H1 (cell line): ENCODE measurements around the gene EML5. TPM values are rescaled to one million over a fixed set of nuclear protein-coding genes. Genes with fewer than 3 reads are reported as not detected.

Experiments
- CTCF ChIA-PET: fragments of 300-600 bp; sonication (Branson Sonifier 250); formaldehyde crosslinking; loops from one replicate; lab custom pipeline; 2021; ENCODE audit not compliant: partially characterized antibody; lab: Charles Lee
- POLR2A ChIA-PET: fragments of 300-600 bp; sonication (Branson Sonifier 250); formaldehyde crosslinking; loops from one replicate; lab custom pipeline; 2021; ENCODE audit warnings: inconsistent platforms; ENCODE audit not compliant: partially characterized antibody; lab: Charles Lee
- DNase-seq, 2 experiments: peaks; one replicate each; pipeline versions ENCODE4 v3.0.0 to v3.0.0-alpha.2; 2010 to 2022; ENCODE audit warnings: low spot score in 2 of 2, low read depth in 1 of 2, mixed read lengths in 1 of 2
- FAIRE-seq: peaks from 2 replicates; lab custom pipeline; 2011; peaks lifted over from hg19 to GRCh38; lab: Jason Lieb, UNC
- H2AFZ ChIP-seq: 2 replicates; pipeline ENCODE4 v1.8.1; 2012; ENCODE audit warnings: low read length, inconsistent platforms
- H2AK5ac ChIP-seq: 2 replicates; pipeline ENCODE4 v1.6.1; 2013; ENCODE audit warnings: low read depth, low read length
- H2BK120ac ChIP-seq: replicated peaks from 2 replicates; pipeline ENCODE3; 2013; ENCODE audit warnings: low read depth, low read length, inconsistent platforms
- H2BK12ac ChIP-seq: 2 replicates; pipeline ENCODE4 v1.6.1; 2013; ENCODE audit warnings: low read depth, low read length
- H2BK15ac ChIP-seq: 2 replicates; pipeline ENCODE4 v1.6.1; 2013; ENCODE audit warnings: low read length
- H2BK20ac ChIP-seq: 2 replicates; pipeline ENCODE4 v1.6.1; 2013; ENCODE audit warnings: low read length
- H2BK5ac ChIP-seq: 2 replicates; pipeline ENCODE4 v1.6.1; 2013; ENCODE audit warnings: low read depth, low read length
- H3K14ac ChIP-seq: 2 replicates; pipeline ENCODE4 v1.6.1; 2013; ENCODE audit warnings: inconsistent platforms; ENCODE audit not compliant: insufficient read length
- H3K18ac ChIP-seq: 2 replicates; pipeline ENCODE4 v1.6.1; 2013; ENCODE audit warnings: low read length; ENCODE audit errors: extremely low read depth
- H3K23ac ChIP-seq: 2 replicates; pipeline ENCODE4 v1.6.1; 2013; ENCODE audit warnings: inconsistent platforms; ENCODE audit not compliant: insufficient read length
- H3K23me2 ChIP-seq: 2 replicates; pipeline ENCODE4 v1.6.1; 2013; ENCODE audit warnings: low read depth, low read length
- H3K27ac ChIP-seq: 2 replicates; pipeline ENCODE4 v1.6.1; 2011; ENCODE audit warnings: low read depth, low read length, inconsistent platforms
- H3K27me3 ChIP-seq, 4 experiments: replicated peaks in 1 of 4; 1 replicate in 1 of 4; 2 replicates in 3 of 4; pipeline versions ENCODE4 v1.6.1 to v1.8.1; 2011 to 2013; ENCODE audit warnings: low read length in 3 of 4, mild to moderate bottlenecking in 3 of 4, inconsistent platforms in 2 of 4, mixed read lengths in 2 of 4, moderate library complexity in 1 of 4; ENCODE audit not compliant: control insufficient read depth in 3 of 4, insufficient read depth in 3 of 4; ENCODE audit errors: extremely low read depth in 1 of 4
- H3K36me3 ChIP-seq, 4 experiments: 2 replicates each; pipeline versions ENCODE4 v1.6.1 to v1.8.1; 2011 to 2013; ENCODE audit warnings: mild to moderate bottlenecking in 4 of 4, low read length in 3 of 4, moderate library complexity in 2 of 4, control low read depth in 1 of 4, inconsistent platforms in 1 of 4; ENCODE audit not compliant: insufficient read depth in 4 of 4, control insufficient read depth in 2 of 4
- H3K4ac ChIP-seq: replicated peaks from 2 replicates; pipeline ENCODE3; 2013; ENCODE audit warnings: low read length, low read depth, mixed read lengths, inconsistent platforms; ENCODE audit not compliant: insufficient read length
- H3K4me1 ChIP-seq, 4 experiments: replicated peaks in 1 of 4; 1 replicate in 1 of 4; 2 replicates in 3 of 4; pipeline versions ENCODE4 v1.6.1 to v1.8.1; 2011 to 2013; ENCODE audit warnings: low read length in 3 of 4, inconsistent platforms in 2 of 4, mixed read lengths in 1 of 4; ENCODE audit not compliant: insufficient read depth in 4 of 4, control insufficient read depth in 3 of 4
- H3K4me2 ChIP-seq, 2 experiments: 2 replicates each; pipeline versions ENCODE4 v1.6.1 to v1.8.1; 2011 to 2013; ENCODE audit warnings: low read depth in 2 of 2, low read length in 2 of 2, control low read depth in 1 of 2, inconsistent platforms in 1 of 2, mild to moderate bottlenecking in 1 of 2; ENCODE audit not compliant: insufficient read depth in 1 of 2
- H3K4me3 ChIP-seq, 4 experiments: fragments of 200-600, 300-600 bp in 1 of 4; sonication (generic), shearing (Covaris generic), sonication (Bioruptor Twin) in 1 of 4; 2 replicates each; pipeline versions ENCODE4 v1.5.1 to v1.8.1; 2011 to 2016; ENCODE audit warnings: low read length in 4 of 4, low read depth in 3 of 4, control low read depth in 2 of 4, inconsistent platforms in 2 of 4, mild to moderate bottlenecking in 2 of 4, mixed read lengths in 1 of 4, moderate library complexity in 1 of 4; ENCODE audit not compliant: insufficient read depth in 2 of 4; ENCODE audit errors: extremely low read depth in 1 of 4
- H3K56ac ChIP-seq: replicated peaks from 2 replicates; pipeline ENCODE3; 2013; ENCODE audit warnings: low read depth, mild to moderate bottlenecking, mixed read lengths, low read length, inconsistent platforms; ENCODE audit not compliant: insufficient read length
- H3K79me1 ChIP-seq: 2 replicates; pipeline ENCODE4 v1.6.1; 2013; ENCODE audit warnings: low read depth, low read length, control low read depth
- H3K79me2 ChIP-seq, 2 experiments: 2 replicates each; pipeline versions ENCODE4 v1.6.1 to v1.8.1; 2012 to 2013; ENCODE audit warnings: low read length in 2 of 2, mild to moderate bottlenecking in 2 of 2, inconsistent platforms in 1 of 2; ENCODE audit not compliant: insufficient read depth in 2 of 2, control insufficient read depth in 1 of 2
- H3K9ac ChIP-seq, 4 experiments: replicated peaks in 1 of 4; 1 replicate in 1 of 4; 2 replicates in 3 of 4; pipeline versions ENCODE4 v1.6.1 to v1.8.1; 2011 to 2013; ENCODE audit warnings: low read depth in 3 of 4, low read length in 3 of 4, control low read depth in 2 of 4, mild to moderate bottlenecking in 2 of 4, moderate library complexity in 2 of 4, inconsistent platforms in 1 of 4; ENCODE audit errors: extremely low read depth in 1 of 4
- H3K9me3 ChIP-seq, 2 experiments: 2 replicates each; pipeline versions ENCODE4 v1.6.1 to v1.8.1; 2012 to 2013; ENCODE audit warnings: mild to moderate bottlenecking in 2 of 2, moderate library complexity in 2 of 2, control low read depth in 1 of 2, inconsistent platforms in 1 of 2, low read depth in 1 of 2, low read length in 1 of 2, mixed read lengths in 1 of 2; ENCODE audit not compliant: insufficient read depth in 2 of 2
- H4K20me1 ChIP-seq, 2 experiments: replicated peaks in 1 of 2; 2 replicates each; pipeline versions ENCODE3 to v1.8.1; 2011 to 2013; ENCODE audit warnings: inconsistent platforms in 2 of 2, low read length in 2 of 2, mild to moderate bottlenecking in 1 of 2; ENCODE audit not compliant: insufficient read depth in 2 of 2, control insufficient read depth in 1 of 2
- H4K5ac ChIP-seq: 2 replicates; pipeline ENCODE4 v1.6.1; 2013; ENCODE audit warnings: low read length, low read depth, mixed read lengths, inconsistent platforms; ENCODE audit not compliant: insufficient read length
- H4K8ac ChIP-seq: 2 replicates; pipeline ENCODE4 v1.8.0; 2013; ENCODE audit warnings: mild to moderate bottlenecking, moderate library complexity, low read length, inconsistent platforms; ENCODE audit not compliant: insufficient read depth; ENCODE audit errors: extremely low read depth
- H4K91ac ChIP-seq: replicated peaks from 2 replicates; pipeline ENCODE3; 2013; ENCODE audit warnings: low read length, mixed read lengths, inconsistent platforms; ENCODE audit not compliant: insufficient read length
- ATF2 ChIP-seq: IDR thresholded peaks from 2 replicates; pipeline ENCODE4 v1.6.1; 2012; ENCODE audit warnings: low read length, inconsistent platforms
- ATF3 ChIP-seq: IDR thresholded peaks from 2 replicates; pipeline ENCODE4 v1.6.1; 2011; ENCODE audit warnings: low read depth, mild to moderate bottlenecking, low read length; ENCODE audit not compliant: insufficient read depth
- BACH1 ChIP-seq: IDR thresholded peaks from 2 replicates; pipeline ENCODE4 v1.6.1; 2012; ENCODE audit warnings: low read length, improper control_type of control experiment
- CBX8 ChIP-seq: fragments of 300-800, 300-1000 bp; sonication (generic); IDR thresholded peaks from 2 replicates; pipeline ENCODE4 v1.7.1; 2016; ENCODE audit warnings: low read depth, low read length, borderline replicate concordance
- CEBPB ChIP-seq: IDR thresholded peaks from 2 replicates; pipeline ENCODE4 v1.6.1; 2012; ENCODE audit warnings: low read depth, low read length
- GABPA ChIP-seq: IDR thresholded peaks from 2 replicates; pipeline ENCODE4 v1.6.1; 2011; ENCODE audit warnings: mild to moderate bottlenecking, low read length, moderate library complexity, borderline replicate concordance; ENCODE audit not compliant: insufficient read depth
- SRF ChIP-seq: IDR thresholded peaks from 2 replicates; pipeline ENCODE4 v1.6.1; 2011; ENCODE audit warnings: mild to moderate bottlenecking, low read depth, low read length, moderate library complexity
- YY1 ChIP-seq: IDR thresholded peaks from 2 replicates; pipeline ENCODE4 v1.6.1; 2011; ENCODE audit warnings: low read depth, mild to moderate bottlenecking, low read length
- ZNF274 ChIP-seq: IDR thresholded peaks from 2 replicates; pipeline ENCODE4 v1.7.0; 2012; ENCODE audit warnings: low read length, borderline replicate concordance; ENCODE audit errors: extremely low read depth
- WGBS, 2 experiments: shearing (Covaris generic) in 1 of 2; methylation state at CpG; one replicate each; pipeline versions ENCODE4 v1.1.6 to v1.1.7; 2013 to 2015; ENCODE audit warnings: low lambda C conversion rate in 2 of 2, mixed read lengths in 2 of 2, inconsistent platforms in 1 of 2, low coverage in 1 of 2, missing lambda C conversion rate in 1 of 2; ENCODE audit not compliant: insufficient replicate concordance in 2 of 2, insufficient coverage in 1 of 2, insufficient read length in 1 of 2; ENCODE audit errors: extremely low coverage in 1 of 2, missing lambda C conversion rate in 1 of 2; 5-methylcytosine and 5-hydroxymethylcytosine counted together
- polyA plus RNA-seq, 7 experiments: library from polyadenylated mRNA; depleted of rRNA in 3 of 7; stranded (reverse) in 5 of 7; unstranded in 2 of 7; fragments of >200 nt in 5 of 7; fragments of 200-250 nt in 2 of 7; gene quantifications; 1 replicate in 5 of 7; 2 replicates in 1 of 7; 4 replicates in 1 of 7; pipeline versions ENCODE4 v1.2.1 to v1.2.3, GENCODE V29; 2011 to 2013; ENCODE audit warnings: missing spikeins in 2 of 7, mixed read lengths in 2 of 7
- total RNA-seq: library from RNA; stranded (reverse); fragmentation: NEBNext Ultra II Directional; extraction: Animal tissue kit (Norgen Biotek cat#: 25700); gene quantifications from 2 replicates; pipeline ENCODE4 v1.2.1, GENCODE V29; 2021

Gene EML5
- total and polyA plus RNA-seq, 2 of the 8 experiments (the other 6 are each of a cell fraction or from before 2014, with no cell fraction given), result 0.39 to 0.88 TPM

DNA sequence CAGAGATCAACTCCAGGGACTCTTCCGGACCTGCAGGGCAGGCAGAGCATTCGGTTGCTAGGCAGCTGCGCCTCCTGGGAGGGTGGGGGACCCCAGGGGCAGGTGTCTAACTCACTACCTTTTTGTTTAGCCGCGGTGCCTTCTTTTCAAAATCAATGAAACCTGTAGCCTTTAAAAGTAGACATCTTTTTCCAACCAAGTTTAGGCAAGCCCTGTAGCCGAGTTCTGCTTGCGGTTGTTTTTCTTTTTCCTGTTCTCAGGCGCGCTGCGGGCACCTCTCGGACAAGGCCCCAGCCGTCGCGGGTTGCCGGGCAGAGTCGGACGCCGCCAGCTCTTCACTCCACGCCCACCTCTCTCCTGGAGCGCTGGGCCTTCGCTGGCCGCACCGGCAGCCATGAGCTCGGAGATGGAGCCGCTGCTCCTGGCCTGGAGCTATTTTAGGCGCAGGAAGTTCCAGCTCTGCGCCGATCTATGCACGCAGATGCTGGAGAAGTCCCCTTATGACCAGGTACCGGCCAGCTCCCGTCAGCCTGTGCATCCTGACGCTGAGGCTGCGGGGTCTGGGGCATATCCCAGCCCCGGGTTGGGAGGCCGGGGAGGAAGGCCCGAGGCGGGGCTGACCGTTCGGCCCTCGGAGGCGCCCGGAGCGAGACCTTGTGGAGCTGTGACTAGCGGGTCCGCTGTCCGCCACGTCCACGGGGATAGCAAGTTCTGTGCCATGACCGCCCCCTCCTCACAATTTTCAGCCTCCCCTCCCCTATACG lies 31.7 kb upstream of the EML5 start, which contains the start of gene TTC8:
Gene TTC8 (plus strand): TSS at position 338 of the 764 bp plus-strand sequence. CDS start 57 bp downstream, at position 395.
- Histone ChIP-seq H3K79me2 (no peaks in the 10 kb centered on the region), H2BK20ac (no peak within 1 kb of the TSS), H4K5ac (peak within 1 kb of the TSS; percentile 89), H3K36me3 (no peaks in the 10 kb centered on the region), H4K20me1 (no peaks in the 10 kb centered on the region), H2AK5ac (no peak within 1 kb of the TSS), H2BK120ac (peak within 1 kb of the TSS; percentile 16), H3K27me3 (no peaks in the 10 kb centered on the region), H3K4me3 (peak within 1 kb of the TSS; percentile 75 to 83 (median 76)), H3K18ac (peak within 1 kb of the TSS; percentile 91), H3K79me1 (no peaks in the 10 kb centered on the region; the same call in 1 of the 2 replicates), H3K4ac (no peak within 1 kb of the TSS), H3K9me3 (no peaks in the 10 kb centered on the region), H3K9ac (peak within 1 kb of the TSS; percentile 62 to 94 (median 77)), H3K27ac (peak within 1 kb of the TSS; percentile 87), H2AFZ (peak within 1 kb of the TSS; percentile 100), H3K56ac (peak within 1 kb of the TSS; percentile 89), H4K91ac (no peak within 1 kb of the TSS), H3K23me2 (peaks cover 5% of the 10 kb centered on the region), H3K4me1 (peaks cover 0 to 3% (median 0%) of the 10 kb centered on the region in 4 experiments; a peak in 1 of 7 replicates), H3K23ac (no peak within 1 kb of the TSS), H4K8ac (peak within 1 kb of the TSS; percentile 96), H3K14ac (no peak within 1 kb of the TSS), H2BK15ac (no peak within 1 kb of the TSS), H3K4me2 (peak within 1 kb of the TSS; percentile 80 to 85), H2BK12ac (peak within 1 kb of the TSS; percentile 56; the same call in 1 of the 2 replicates), H2BK5ac (peak within 1 kb of the TSS; percentile 74)
- DNase-seq, result peak; percentile 47 to 88
- FAIRE-seq, result peak; percentile 92
- ChIA-PET POLR2A (interaction anchor here (0.6 to 1.9 kb wide), 6 partner anchors 9 to 142 kb away, joined by 3 to 6 read pairs (median 3); partner anchors contain the start of gene EML5), CTCF (interaction anchor here (0.7 to 1.4 kb wide), 6 partner anchors 29 to 1557 kb away, joined by 3 to 6 read pairs (median 4); no protein-coding TSS in a partner anchor)
- WGBS, 2 experiments, result 1% methylated on average over 39 of the region's 50 CpGs; no CpG with 5 or more reads in 1 of the 2 experiments
- no peak for TF ChIP-seq CEBPB
- 0 out of 2 replicates have a peak, but pooled peaks have one; percentile 19 for TF ChIP-seq ATF2
- TF ChIP-seq CBX8, result no peak
- TF ChIP-seq ATF3, result no peak
- no peak for TF ChIP-seq BACH1
- TF ChIP-seq ZNF274, result no peak
- TF ChIP-seq SRF, result no peak
- TF ChIP-seq YY1, result peak; percentile 87
- no peak for TF ChIP-seq GABPA
